Astrocyte (in vitro differentiated cells and primary cell): ENCODE data around the gene SLC52A3. TPM values are rescaled to one million over a fixed set of nuclear protein-coding genes. Genes with fewer than 3 reads are reported as not detected.

ENCODE experiments used
- DNase-seq: peaks from one replicate; pipeline ENCODE4 v3.0.0-alpha.2; 2010; ENCODE audit warnings: low read depth
- FAIRE-seq: peaks from 2 replicates; lab custom pipeline; 2011; peaks lifted over from hg19 to GRCh38; lab: Jason Lieb, UNC
- H2AFZ ChIP-seq: 2 replicates; pipeline ENCODE4 v1.6.0; 2012; ENCODE audit warnings: low read depth, low read length, inconsistent platforms
- H3K27ac ChIP-seq: 2 replicates; pipeline ENCODE4 v1.5.1; 2011; ENCODE audit warnings: low read depth, low read length, inconsistent platforms
- H3K27me3 ChIP-seq: 2 replicates; pipeline ENCODE4 v1.6.0; 2011; ENCODE audit warnings: low read length, inconsistent platforms; ENCODE audit not compliant: insufficient read depth
- H3K36me3 ChIP-seq: 2 replicates; pipeline ENCODE4 v1.5.1; 2011; ENCODE audit warnings: low read length, inconsistent platforms; ENCODE audit not compliant: insufficient read depth
- H3K4me1 ChIP-seq: 2 replicates; pipeline ENCODE4 v1.5.1; 2011; ENCODE audit warnings: low read length, inconsistent platforms; ENCODE audit not compliant: insufficient read depth
- H3K4me2 ChIP-seq: 2 replicates; pipeline ENCODE4 v1.6.0; 2012; ENCODE audit warnings: low read length, inconsistent platforms
- H3K4me3 ChIP-seq: 2 replicates; pipeline ENCODE4 v1.5.1; 2011; ENCODE audit warnings: low read depth, mild to moderate bottlenecking, low read length, inconsistent platforms; ENCODE audit not compliant: insufficient read depth
- H3K79me2 ChIP-seq: 2 replicates; pipeline ENCODE4 v1.6.0; 2012; ENCODE audit warnings: mild to moderate bottlenecking, low read length, inconsistent platforms; ENCODE audit not compliant: insufficient read depth
- H3K9ac ChIP-seq: 2 replicates; pipeline ENCODE4 v1.6.0; 2012; ENCODE audit warnings: mild to moderate bottlenecking, low read length, inconsistent platforms
- H3K9me3 ChIP-seq: 2 replicates; pipeline ENCODE4 v1.5.1; 2012; ENCODE audit warnings: low read depth, mild to moderate bottlenecking, low read length, inconsistent platforms; ENCODE audit not compliant: insufficient read depth
- H4K20me1 ChIP-seq: 2 replicates; pipeline ENCODE4 v1.6.0; 2012; ENCODE audit warnings: low read length, inconsistent platforms; ENCODE audit not compliant: insufficient read depth
- H3K27ac Mint-ChIP-seq: one replicate; pipeline ENCODE4 v1.8.0; 2021; ENCODE audit warnings: mild to moderate bottlenecking, mixed read lengths; ENCODE audit not compliant: unreplicated experiment
- H3K27me3 Mint-ChIP-seq: one replicate; pipeline ENCODE4 v1.8.0; 2021; ENCODE audit warnings: low read depth, mixed read lengths; ENCODE audit not compliant: unreplicated experiment
- H3K36me3 Mint-ChIP-seq: one replicate; pipeline ENCODE4 v1.8.0; 2021; ENCODE audit warnings: low read depth, mixed read lengths; ENCODE audit not compliant: unreplicated experiment
- H3K4me1 Mint-ChIP-seq: one replicate; pipeline ENCODE4 v1.8.0; 2021; ENCODE audit warnings: low read depth, mixed read lengths; ENCODE audit not compliant: unreplicated experiment
- H3K4me3 Mint-ChIP-seq: one replicate; pipeline ENCODE4 v1.8.0; 2021; ENCODE audit warnings: mild to moderate bottlenecking, moderate library complexity, mixed read lengths; ENCODE audit not compliant: unreplicated experiment
- H3K9me3 Mint-ChIP-seq: one replicate; pipeline ENCODE4 v1.8.0; 2021; ENCODE audit warnings: mild to moderate bottlenecking, mixed read lengths; ENCODE audit not compliant: unreplicated experiment
- EZH2 ChIP-seq: IDR thresholded peaks from 2 replicates; pipeline ENCODE4 v1.6.1; 2012; ENCODE audit warnings: mild to moderate bottlenecking, low read length, inconsistent platforms; ENCODE audit not compliant: insufficient read depth
- total RNA-seq: library from RNA; stranded (reverse); gene quantifications from 2 replicates; pipeline ENCODE4 v1.2.1, GENCODE V29; 2021
- TF ChIP-seq, protein P1 (sequence below): IDR thresholded peaks from 2 replicates; pipeline ENCODE4 v1.5.1; 2011; ENCODE audit warnings: low read depth, mild to moderate bottlenecking, inconsistent platforms, low read length, moderate library complexity; ENCODE audit not compliant: insufficient read depth

Gene SLC52A3
- total RNA-seq, 1 donor from 2014 or later: 0.09 TPM

- H3K4me1 Mint-ChIP-seq: no peaks in the 10 kb centered on the region
- no peak overlapping the region for H3K4me3 Mint-ChIP-seq
- Histone ChIP-seq H2AFZ (no peak overlapping the region), H4K20me1 (no peaks in the 10 kb centered on the region), H3K4me2 (no peak overlapping the region), H3K27me3 (peaks cover 3% of the 10 kb centered on the region), H3K36me3 (no peaks in the 10 kb centered on the region), H3K4me3 (no peak overlapping the region), H3K9ac (no peak overlapping the region), H3K27ac (no peak overlapping the region), H3K4me1 (no peaks in the 10 kb centered on the region), H3K79me2 (no peaks in the 10 kb centered on the region), H3K9me3 (no peaks in the 10 kb centered on the region)
- H3K27me3 Mint-ChIP-seq: peaks cover 68% of the 10 kb centered on the region
- peaks cover 1% of the 10 kb centered on the region for H3K36me3 Mint-ChIP-seq
- TF ChIP-seq, protein P1, sequence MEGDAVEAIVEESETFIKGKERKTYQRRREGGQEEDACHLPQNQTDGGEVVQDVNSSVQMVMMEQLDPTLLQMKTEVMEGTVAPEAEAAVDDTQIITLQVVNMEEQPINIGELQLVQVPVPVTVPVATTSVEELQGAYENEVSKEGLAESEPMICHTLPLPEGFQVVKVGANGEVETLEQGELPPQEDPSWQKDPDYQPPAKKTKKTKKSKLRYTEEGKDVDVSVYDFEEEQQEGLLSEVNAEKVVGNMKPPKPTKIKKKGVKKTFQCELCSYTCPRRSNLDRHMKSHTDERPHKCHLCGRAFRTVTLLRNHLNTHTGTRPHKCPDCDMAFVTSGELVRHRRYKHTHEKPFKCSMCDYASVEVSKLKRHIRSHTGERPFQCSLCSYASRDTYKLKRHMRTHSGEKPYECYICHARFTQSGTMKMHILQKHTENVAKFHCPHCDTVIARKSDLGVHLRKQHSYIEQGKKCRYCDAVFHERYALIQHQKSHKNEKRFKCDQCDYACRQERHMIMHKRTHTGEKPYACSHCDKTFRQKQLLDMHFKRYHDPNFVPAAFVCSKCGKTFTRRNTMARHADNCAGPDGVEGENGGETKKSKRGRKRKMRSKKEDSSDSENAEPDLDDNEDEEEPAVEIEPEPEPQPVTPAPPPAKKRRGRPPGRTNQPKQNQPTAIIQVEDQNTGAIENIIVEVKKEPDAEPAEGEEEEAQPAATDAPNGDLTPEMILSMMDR: no peak
- no peak for TF ChIP-seq EZH2
- no peak for DNase-seq
- FAIRE-seq: no peak
- H3K9me3 Mint-ChIP-seq: peaks cover 3% of the 10 kb centered on the region
- no peak overlapping the region for H3K27ac Mint-ChIP-seq
These were observed 48.5 kb downstream of the SLC52A3 start for GRCh38 chr20:719816-720215.

GRCh38 chr20:719068-719467 lies 49.2 kb downstream of the SLC52A3 start:
- DNase-seq (no peak), FAIRE-seq (no peak)
- Histone ChIP-seq H4K20me1 (no peaks in the 10 kb centered on the region), H3K9ac (no peak overlapping the region), H3K79me2 (no peaks in the 10 kb centered on the region), H2AFZ (no peak overlapping the region), H3K4me1 (no peaks in the 10 kb centered on the region), H3K4me2 (no peak overlapping the region), H3K4me3 (no peak overlapping the region), H3K27me3 (peaks cover 3% of the 10 kb centered on the region), H3K9me3 (no peaks in the 10 kb centered on the region), H3K36me3 (no peaks in the 10 kb centered on the region), H3K27ac (no peak overlapping the region)
- H3K4me3 Mint-ChIP-seq: no peak overlapping the region
- peaks cover 66% of the 10 kb centered on the region for H3K27me3 Mint-ChIP-seq
- H3K4me1 Mint-ChIP-seq: no peaks in the 10 kb centered on the region
- H3K36me3 Mint-ChIP-seq: peaks cover 1% of the 10 kb centered on the region
- H3K27ac Mint-ChIP-seq: no peak overlapping the region
- no peak for TF ChIP-seq EZH2
- TF ChIP-seq, protein P1: no peak
- H3K9me3 Mint-ChIP-seq: peaks cover 3% of the 10 kb centered on the region

DNA sequence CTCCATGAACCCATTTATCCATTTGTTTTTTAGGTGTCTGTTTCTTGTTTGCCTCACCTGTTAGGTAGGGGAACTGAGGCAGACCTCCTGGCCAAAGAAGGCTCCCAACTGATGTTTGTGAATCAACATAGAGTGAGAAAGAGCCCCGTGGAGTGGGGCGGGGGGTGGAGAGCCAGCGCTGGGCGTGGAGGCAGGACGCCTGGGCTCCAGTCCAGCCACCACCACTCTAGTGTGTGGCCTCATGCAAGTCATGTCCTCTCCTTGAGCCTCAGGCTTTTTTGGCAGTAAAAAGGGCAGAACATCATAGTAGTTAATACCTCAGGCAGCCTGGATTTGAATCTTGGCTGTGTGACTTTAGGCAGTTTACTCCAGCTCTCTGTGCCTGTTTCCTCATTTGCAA lies 50.5 kb downstream of the SLC52A3 start:
- FAIRE-seq: no peak
- no peak overlapping the region for H3K4me3 Mint-ChIP-seq

More for the DNA sequence above, 50.5 kb downstream of the SLC52A3 start:
- Histone ChIP-seq H3K79me2 (no peaks in the 10 kb centered on the region), H3K4me3 (no peak overlapping the region), H2AFZ (no peak overlapping the region), H3K4me1 (no peaks in the 10 kb centered on the region), H3K36me3 (no peaks in the 10 kb centered on the region), H3K9me3 (no peaks in the 10 kb centered on the region), H3K4me2 (no peak overlapping the region), H3K27me3 (peaks cover 3% of the 10 kb centered on the region), H3K9ac (no peak overlapping the region), H3K27ac (no peak overlapping the region), H4K20me1 (no peaks in the 10 kb centered on the region)
- Mint-ChIP-seq H3K36me3 (peaks cover 1% of the 10 kb centered on the region), H3K4me1 (no peaks in the 10 kb centered on the region), H3K27me3 (peaks cover 53% of the 10 kb centered on the region), H3K27ac (no peak overlapping the region), H3K9me3 (peaks cover 2% of the 10 kb centered on the region)
- no peak for DNase-seq
- TF ChIP-seq, protein P1: no peak
- TF ChIP-seq EZH2: no peak
